ENCODE results near the gene FBL.
"Not testable (repeated sequence)": the region's sequence is repeated elsewhere in the genome, so short reads cannot be mapped to it uniquely, and the experiment has no call there.

DNA sequence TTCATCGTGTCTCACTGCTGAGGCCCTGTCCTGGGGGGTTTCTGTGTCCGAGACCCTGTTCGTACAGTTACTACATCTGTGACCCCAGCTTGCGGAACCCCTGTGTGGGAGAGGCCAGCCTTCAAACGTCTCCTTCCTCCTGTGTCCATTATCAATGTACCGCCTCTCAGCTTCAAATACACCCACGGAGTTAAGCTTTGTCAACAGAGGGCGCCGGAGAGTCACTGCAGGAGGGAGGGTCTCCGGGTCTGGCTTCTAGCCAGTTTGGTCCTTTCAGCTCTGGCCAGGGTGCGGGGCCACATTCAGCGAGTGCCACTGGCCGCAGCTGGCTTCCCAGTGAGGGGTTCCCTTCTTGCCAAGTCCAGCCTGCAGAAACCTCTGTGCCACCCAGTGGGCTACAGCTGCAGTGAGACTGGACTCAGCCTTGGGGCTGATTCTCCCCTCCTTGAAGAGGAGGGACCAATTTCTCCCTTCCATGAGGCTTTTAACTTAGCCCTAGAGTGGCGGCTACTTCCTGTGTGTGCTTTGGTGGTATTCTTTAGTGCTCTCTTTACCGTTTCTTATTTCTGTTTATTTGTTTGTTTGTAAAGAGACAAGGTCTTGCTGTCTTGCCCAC lies 35.4 kb upstream of the FBL start:
- TF ChIP-seq USF1 (IDR thresholded peaks at IDR 0.05; ENCODE audit: borderline replicate concordance, low read depth), result not testable (repeated sequence)
- TF ChIP-seq, protein P1, sequence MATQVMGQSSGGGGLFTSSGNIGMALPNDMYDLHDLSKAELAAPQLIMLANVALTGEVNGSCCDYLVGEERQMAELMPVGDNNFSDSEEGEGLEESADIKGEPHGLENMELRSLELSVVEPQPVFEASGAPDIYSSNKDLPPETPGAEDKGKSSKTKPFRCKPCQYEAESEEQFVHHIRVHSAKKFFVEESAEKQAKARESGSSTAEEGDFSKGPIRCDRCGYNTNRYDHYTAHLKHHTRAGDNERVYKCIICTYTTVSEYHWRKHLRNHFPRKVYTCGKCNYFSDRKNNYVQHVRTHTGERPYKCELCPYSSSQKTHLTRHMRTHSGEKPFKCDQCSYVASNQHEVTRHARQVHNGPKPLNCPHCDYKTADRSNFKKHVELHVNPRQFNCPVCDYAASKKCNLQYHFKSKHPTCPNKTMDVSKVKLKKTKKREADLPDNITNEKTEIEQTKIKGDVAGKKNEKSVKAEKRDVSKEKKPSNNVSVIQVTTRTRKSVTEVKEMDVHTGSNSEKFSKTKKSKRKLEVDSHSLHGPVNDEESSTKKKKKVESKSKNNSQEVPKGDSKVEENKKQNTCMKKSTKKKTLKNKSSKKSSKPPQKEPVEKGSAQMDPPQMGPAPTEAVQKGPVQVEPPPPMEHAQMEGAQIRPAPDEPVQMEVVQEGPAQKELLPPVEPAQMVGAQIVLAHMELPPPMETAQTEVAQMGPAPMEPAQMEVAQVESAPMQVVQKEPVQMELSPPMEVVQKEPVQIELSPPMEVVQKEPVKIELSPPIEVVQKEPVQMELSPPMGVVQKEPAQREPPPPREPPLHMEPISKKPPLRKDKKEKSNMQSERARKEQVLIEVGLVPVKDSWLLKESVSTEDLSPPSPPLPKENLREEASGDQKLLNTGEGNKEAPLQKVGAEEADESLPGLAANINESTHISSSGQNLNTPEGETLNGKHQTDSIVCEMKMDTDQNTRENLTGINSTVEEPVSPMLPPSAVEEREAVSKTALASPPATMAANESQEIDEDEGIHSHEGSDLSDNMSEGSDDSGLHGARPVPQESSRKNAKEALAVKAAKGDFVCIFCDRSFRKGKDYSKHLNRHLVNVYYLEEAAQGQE (IDR thresholded peaks at IDR 0.05; ENCODE audit: low read depth, low read length), result not testable (repeated sequence)
- TF ChIP-seq, protein P2, sequence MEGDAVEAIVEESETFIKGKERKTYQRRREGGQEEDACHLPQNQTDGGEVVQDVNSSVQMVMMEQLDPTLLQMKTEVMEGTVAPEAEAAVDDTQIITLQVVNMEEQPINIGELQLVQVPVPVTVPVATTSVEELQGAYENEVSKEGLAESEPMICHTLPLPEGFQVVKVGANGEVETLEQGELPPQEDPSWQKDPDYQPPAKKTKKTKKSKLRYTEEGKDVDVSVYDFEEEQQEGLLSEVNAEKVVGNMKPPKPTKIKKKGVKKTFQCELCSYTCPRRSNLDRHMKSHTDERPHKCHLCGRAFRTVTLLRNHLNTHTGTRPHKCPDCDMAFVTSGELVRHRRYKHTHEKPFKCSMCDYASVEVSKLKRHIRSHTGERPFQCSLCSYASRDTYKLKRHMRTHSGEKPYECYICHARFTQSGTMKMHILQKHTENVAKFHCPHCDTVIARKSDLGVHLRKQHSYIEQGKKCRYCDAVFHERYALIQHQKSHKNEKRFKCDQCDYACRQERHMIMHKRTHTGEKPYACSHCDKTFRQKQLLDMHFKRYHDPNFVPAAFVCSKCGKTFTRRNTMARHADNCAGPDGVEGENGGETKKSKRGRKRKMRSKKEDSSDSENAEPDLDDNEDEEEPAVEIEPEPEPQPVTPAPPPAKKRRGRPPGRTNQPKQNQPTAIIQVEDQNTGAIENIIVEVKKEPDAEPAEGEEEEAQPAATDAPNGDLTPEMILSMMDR (IDR thresholded peaks at IDR 0.05), result not testable (repeated sequence)
